NCI-H460 (cell line): ENCODE data around the gene MIX23. TPM values are rescaled to one million over a fixed set of nuclear protein-coding genes. Genes with fewer than 3 reads are reported as not detected.

Experiments
- small RNA-seq, 2 experiments: library from RNA; depleted of rRNA; stranded (forward); fragments of <200 nt; gene quantifications; one replicate each; pipeline ENCODE3, GENCODE V24; 2014
- total RNA-seq: library from RNA; depleted of rRNA; stranded (reverse); fragments of >200 nt; shearing (Covaris generic); gene quantifications from 2 replicates; pipeline ENCODE4 v1.2.3, GENCODE V29; 2014; rRNA removed

The MIX23 gene
- total RNA-seq, 1 experiment from 2014 or later: 126 TPM

Small RNA genes within 50 kb of the gene (small RNA-seq; reads per million reads assigned to genes)
- 0 reads per million in 2 experiments for gene AC083798.1

Other genes starting within 250 kb of the MIX23 start
- not detected in 2 replicates for gene CASR, start 199.6 kb downstream of the MIX23 start, total RNA-seq
- gene CSTA, start 58.0 kb downstream of the MIX23 start, total RNA-seq: 6.5 and 8.3 TPM in 2 replicates
- 32.7 and 46.6 TPM in 2 replicates for gene FAM162A, start 951 bp upstream of the MIX23 start, total RNA-seq
- gene WDR5B, start 32.8 kb upstream of the MIX23 start, total RNA-seq: 5.1 and 6.4 TPM in 2 replicates
- 26.5 and 28.9 TPM in 2 replicates for gene KPNA1, start 131.7 kb upstream of the MIX23 start, total RNA-seq
- 6.8 and 8.8 TPM in 2 replicates for gene PARP9, start 181.1 kb upstream of the MIX23 start, total RNA-seq
- gene DTX3L, start 181.1 kb upstream of the MIX23 start, total RNA-seq: 12.8 TPM in 2 replicates
- not detected in 2 replicates for gene PARP15, start 194.4 kb upstream of the MIX23 start, total RNA-seq